Skin of body (tissue), 2 donors: Measurements from ENCODE around the gene LHFPL3. TPM values are rescaled to one million over a fixed set of nuclear protein-coding genes. Genes with fewer than 3 reads are reported as not detected.
"Not testable (repeated sequence)": the region's sequence is repeated elsewhere in the genome, so short reads cannot be mapped to it uniquely, and the experiment has no call there.

ENCODE experiments used
- DNase-seq: peaks from one replicate; lab custom pipeline; 2025; lab: John Stamatoyannopoulos, UW
- total RNA-seq: library from RNA; depleted of rRNA; stranded (reverse); fragments of >200 nt; gene quantifications from one replicate; pipeline ENCODE4 v1.2.3, GENCODE V29; 2014

LHFPL3 gene
- total RNA-seq, 1 donor from 2014 or later: 0.39 TPM

- DNase-seq: no peak
Measured at GRCh38 chr7:104482362-104483037, 154.1 kb downstream of the LHFPL3 start.

- DNase-seq: no peak
Measured at GRCh38 chr7:104486931-104487330, 158.5 kb downstream of the LHFPL3 start.

- no peak for DNase-seq
Measured at GRCh38 chr7:104487642-104488041, 159.2 kb downstream of the LHFPL3 start.

- DNase-seq: no peak
Measured at GRCh38 chr7:104497379-104497967, 169.1 kb downstream of the LHFPL3 start.

- no peak for DNase-seq
Measured at GRCh38 chr7:104499975-104500374, 171.6 kb downstream of the LHFPL3 start.

GRCh38 chr7:104509874-104510273 is 181.5 kb downstream of the LHFPL3 start:
- DNase-seq: no peak

GRCh38 chr7:104524853-104525252 is 196.4 kb downstream of the LHFPL3 start:
- no peak for DNase-seq

GRCh38 chr7:104528142-104528541 is 199.7 kb downstream of the LHFPL3 start:
- no peak for DNase-seq

GRCh38 chr7:104529567-104529966 is 201.2 kb downstream of the LHFPL3 start:
- DNase-seq: no peak

GRCh38 chr7:104530251-104530650 is 201.8 kb downstream of the LHFPL3 start:
- DNase-seq: no peak

GRCh38 chr7:104534149-104534548 is 205.7 kb downstream of the LHFPL3 start:
- no peak for DNase-seq

- no peak for DNase-seq
Measured at GRCh38 chr7:104535841-104536240, 207.4 kb downstream of the LHFPL3 start.

- DNase-seq: no peak
Measured at GRCh38 chr7:104536956-104537355, 208.6 kb downstream of the LHFPL3 start.

GRCh38 chr7:104538152-104538551 is 209.7 kb downstream of the LHFPL3 start:
- no peak for DNase-seq

- DNase-seq: no peak
Measured at GRCh38 chr7:104541897-104542296, 213.5 kb downstream of the LHFPL3 start.

- DNase-seq: no peak
Measured at GRCh38 chr7:104548861-104549260, 220.5 kb downstream of the LHFPL3 start.

GRCh38 chr7:104550362-104550761 is 222.0 kb downstream of the LHFPL3 start:
- no peak for DNase-seq

- DNase-seq: no peak
Measured at GRCh38 chr7:104551226-104551625, 222.8 kb downstream of the LHFPL3 start.

- DNase-seq: no peak
Measured at GRCh38 chr7:104552102-104552501, 223.7 kb downstream of the LHFPL3 start.

GRCh38 chr7:104553074-104553473 is 224.7 kb downstream of the LHFPL3 start:
- no peak for DNase-seq

GRCh38 chr7:104563350-104563901 is 235.0 kb downstream of the LHFPL3 start:
- DNase-seq: not testable (repeated sequence)

- DNase-seq: no peak
Measured at GRCh38 chr7:104569751-104570150, 241.3 kb downstream of the LHFPL3 start.

- no peak for DNase-seq
Measured at GRCh38 chr7:104572554-104572953, 244.2 kb downstream of the LHFPL3 start.
